SU-DHL-6 (cell line): ENCODE results near the gene SARDH.

Experiments used
- CTCF ChIP-seq: fragments of 200-600 bp; sonication (generic); IDR thresholded peaks from one replicate; pipeline ENCODE4 v1.5.1; 2017; ENCODE audit warnings: antibody characterized with exemption, mild to moderate bottlenecking, low read length, moderate library complexity; ENCODE audit not compliant: insufficient read depth, poor library complexity, severe bottlenecking
- EZH2phosphoT487 ChIP-seq: fragments of 200-600 bp; sonication (generic), shearing (Covaris generic); conservative IDR thresholded peaks from 2 replicates; pipeline ENCODE4 v1.6.1; 2018; ENCODE audit warnings: mild to moderate bottlenecking, antibody characterized with exemption, low read length, moderate library complexity, mixed read lengths

- TF ChIP-seq CTCF, result no peak
- no peak for TF ChIP-seq EZH2phosphoT487
These were observed 81.0 kb downstream of the SARDH start for GRCh38 chr9:133657120-133657661.
